ENCODE results near the gene TTC24.

GRCh38 chr1:156559086-156559796 lies 20.3 kb upstream of the TTC24 start:
- TF ChIP-seq FOXK2 (IDR thresholded peaks at IDR 0.05): no peak
- no peak for TF ChIP-seq SP1 (IDR thresholded peaks at IDR 0.05)
- TF ChIP-seq FOXA1 (IDR thresholded peaks at IDR 0.05): no peak
- no peak for TF ChIP-seq FOXM1 (IDR thresholded peaks at IDR 0.05; ENCODE audit: borderline replicate concordance)
- no peak for TF ChIP-seq ARNT (IDR thresholded peaks at IDR 0.05)
- no peak for TF ChIP-seq ZNF384 (IDR thresholded peaks at IDR 0.05)
- no peak for TF ChIP-seq BHLHE40 (IDR thresholded peaks at IDR 0.05; ENCODE audit: borderline replicate concordance)

All from HEK293T (cell line).